GM18873 (cell line): ENCODE data around the gene DAB1.
"Not testable (repeated sequence)": the region's sequence is repeated elsewhere in the genome, so short reads cannot be mapped to it uniquely, and the experiment has no call there.

Experiments used
- ATAC-seq: cut with Tn5 transposase; IDR thresholded peaks from one replicate; pipeline ENCODE4 v1.9.1; 2021; ENCODE audit warnings: mild to moderate bottlenecking, moderate library complexity, moderate number of reproducible peaks; ENCODE audit not compliant: unreplicated experiment, low FRiP score

The DAB1 gene

DNA sequence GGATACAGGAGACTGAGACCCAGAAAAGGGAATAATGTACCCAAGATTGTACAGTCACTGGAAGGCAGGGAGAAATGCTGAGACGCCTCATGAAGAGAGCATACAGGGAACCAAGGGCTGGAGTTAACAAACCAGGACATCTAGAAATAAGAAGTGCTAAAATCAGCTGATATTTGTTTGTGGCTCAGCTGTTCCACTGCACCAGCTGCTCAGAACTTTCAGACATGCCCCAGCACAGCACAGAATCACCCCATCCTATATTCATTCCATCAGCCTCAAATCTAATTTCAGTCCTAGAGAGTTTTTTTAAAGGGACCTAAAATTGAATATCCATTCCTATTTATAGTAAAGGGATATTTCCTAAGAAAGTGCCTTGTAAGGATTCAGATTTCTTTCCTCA is 60.2 kb downstream of the DAB1 start:
- no peak for ATAC-seq

- ATAC-seq = no peak
Measured at GRCh38 chr1:57363165-57363564, 60.7 kb downstream of the DAB1 start.

GRCh38 chr1:57362480-57362879 is 61.4 kb downstream of the DAB1 start:
- ATAC-seq = no peak

- no peak for ATAC-seq
Measured at GRCh38 chr1:57361516-57361915, 62.3 kb downstream of the DAB1 start.

DNA sequence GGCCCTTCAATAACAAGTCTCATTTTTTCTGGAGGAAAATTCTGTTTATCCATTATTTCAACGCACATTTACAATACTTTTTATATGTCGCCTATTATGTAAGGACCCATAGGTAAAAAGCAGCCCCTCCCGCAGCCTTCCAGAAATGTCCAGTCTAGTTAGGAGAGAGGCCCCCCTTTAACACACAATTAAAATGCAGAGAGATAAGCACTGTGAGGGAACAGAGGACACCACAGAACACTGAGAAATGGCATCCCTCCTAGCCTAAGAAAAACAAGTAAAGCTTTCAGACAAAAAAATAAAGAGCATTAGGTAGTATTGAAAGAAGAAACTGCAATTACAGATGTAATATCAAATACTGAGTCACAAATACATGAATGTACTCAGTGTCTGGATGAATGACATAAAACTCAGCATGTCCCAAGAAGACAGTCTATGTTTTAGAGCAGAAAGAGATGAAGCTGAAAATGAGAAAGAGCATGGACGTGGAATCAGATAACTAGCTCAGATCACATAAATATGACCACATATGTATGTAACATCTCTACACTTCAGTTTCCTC is 62.9 kb downstream of the DAB1 start:
- ATAC-seq = no peak

DNA sequence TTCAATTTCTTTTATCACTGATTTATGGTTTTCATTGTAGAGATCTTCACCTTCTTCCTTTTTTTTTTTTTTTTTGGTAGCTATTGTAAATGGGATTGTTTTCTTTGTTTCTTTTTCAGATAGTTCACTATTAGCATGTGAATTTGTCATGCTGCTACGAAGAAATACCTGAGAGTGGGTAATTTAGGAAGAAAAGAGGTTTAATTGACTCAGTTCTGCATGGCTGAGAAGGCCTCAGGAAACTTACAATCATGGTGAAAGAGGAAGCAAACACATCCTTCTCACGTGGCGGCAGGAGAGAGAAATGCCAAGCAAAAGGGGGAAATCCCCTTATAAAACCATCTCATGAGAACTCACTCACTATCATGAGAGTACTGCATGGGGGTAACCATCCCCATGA is 66.4 kb downstream of the DAB1 start:
- no peak for ATAC-seq

DNA sequence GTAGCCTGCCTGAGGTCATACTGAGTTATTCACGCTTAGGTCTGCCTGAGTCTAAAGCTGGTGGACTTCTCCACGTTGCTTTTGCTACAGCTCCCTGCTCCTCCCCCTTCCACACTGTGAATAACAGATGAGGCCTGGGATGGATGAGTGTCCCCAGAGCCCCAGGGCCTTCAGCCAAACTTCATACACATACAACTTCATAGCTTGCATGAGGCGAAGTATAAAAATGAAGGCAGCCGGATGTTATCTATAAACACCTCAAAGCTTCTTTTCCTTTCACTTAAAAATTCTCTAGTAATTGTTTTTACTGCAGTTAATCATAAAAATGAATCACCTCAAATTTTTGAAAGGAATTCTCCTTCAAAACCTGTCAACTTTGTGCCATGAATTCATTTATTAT is 70.2 kb downstream of the DAB1 start:
- ATAC-seq = no peak

DNA sequence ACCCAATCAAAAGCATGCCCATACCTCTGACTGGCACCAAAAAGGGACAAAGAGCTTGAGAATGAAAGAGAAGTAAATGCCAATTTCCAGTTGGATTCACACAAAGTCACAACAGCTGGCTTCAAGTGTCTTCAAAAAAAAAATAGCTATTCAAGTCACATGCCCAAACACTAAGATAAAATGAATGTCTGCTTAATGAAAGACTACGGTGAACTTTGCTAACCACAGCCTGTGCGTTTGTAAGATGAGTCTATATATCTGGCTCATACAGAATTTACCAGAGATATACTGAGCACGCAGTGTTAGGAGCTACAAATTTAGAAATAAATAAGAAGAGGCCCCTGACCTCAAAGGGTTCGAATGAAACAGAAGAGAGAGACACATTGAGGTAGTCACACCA is 73.2 kb downstream of the DAB1 start:
- ATAC-seq = no peak

- ATAC-seq = no peak
Measured at GRCh38 chr1:57348921-57349320, 74.9 kb downstream of the DAB1 start.

- no peak for ATAC-seq
Measured at GRCh38 chr1:57345916-57346315, 77.9 kb downstream of the DAB1 start.

- ATAC-seq = no peak
Measured at GRCh38 chr1:57344265-57344664, 79.6 kb downstream of the DAB1 start.

DNA sequence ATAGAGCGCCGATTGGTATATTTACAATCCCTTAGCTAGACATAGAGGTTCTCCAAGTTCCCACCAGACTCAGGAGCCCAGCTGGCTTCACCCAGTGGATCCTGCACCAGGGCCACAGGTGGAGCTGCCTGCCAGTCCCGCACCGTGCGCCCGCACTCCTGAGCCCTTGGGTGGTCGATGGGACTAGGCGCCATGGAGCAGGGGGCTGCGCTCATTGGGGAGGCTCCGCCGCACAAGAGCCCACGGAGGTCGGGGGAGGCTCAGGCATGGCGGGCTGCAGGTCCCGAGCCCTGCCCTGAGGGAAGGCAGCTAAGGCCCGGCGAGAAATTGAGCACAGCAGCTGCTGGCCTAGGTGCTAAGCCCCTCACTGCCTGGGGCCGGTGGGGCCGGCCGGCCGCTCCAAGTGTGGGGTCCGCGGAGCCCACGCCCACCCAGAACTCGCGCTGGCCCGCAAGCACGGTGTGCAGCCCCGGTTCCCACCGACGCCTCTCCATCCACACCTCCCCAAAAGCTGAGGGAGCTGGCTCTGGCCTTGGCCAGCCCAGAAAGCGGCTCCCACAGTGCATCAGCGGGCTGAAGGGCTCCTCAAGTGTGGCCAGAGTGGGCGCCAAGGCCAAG is 80.5 kb downstream of the DAB1 start:
- ATAC-seq = not testable (repeated sequence)

DNA sequence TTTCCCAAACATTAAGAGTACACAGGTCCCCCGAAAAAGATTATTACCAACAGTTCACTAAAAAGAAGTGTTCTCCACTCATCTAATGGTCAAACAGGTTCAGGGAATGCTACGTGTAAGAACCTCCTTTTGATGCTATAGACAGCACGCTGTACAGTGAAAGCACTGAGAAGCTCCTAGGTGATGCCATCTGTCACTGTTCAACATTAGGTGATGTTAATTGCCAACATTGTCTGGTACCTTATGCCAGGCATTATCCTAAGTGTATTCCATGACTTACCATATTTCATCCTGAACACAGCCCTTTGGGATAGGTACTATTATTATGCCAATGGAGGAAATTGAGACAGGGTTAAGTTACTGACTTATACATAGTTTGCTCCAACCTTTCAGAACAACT is 82.1 kb downstream of the DAB1 start:
- no peak for ATAC-seq

GRCh38 chr1:57340334-57341070 is 83.4 kb downstream of the DAB1 start:
- ATAC-seq = no peak

GRCh38 chr1:57337623-57338022 is 86.2 kb downstream of the DAB1 start:
- no peak for ATAC-seq

DNA sequence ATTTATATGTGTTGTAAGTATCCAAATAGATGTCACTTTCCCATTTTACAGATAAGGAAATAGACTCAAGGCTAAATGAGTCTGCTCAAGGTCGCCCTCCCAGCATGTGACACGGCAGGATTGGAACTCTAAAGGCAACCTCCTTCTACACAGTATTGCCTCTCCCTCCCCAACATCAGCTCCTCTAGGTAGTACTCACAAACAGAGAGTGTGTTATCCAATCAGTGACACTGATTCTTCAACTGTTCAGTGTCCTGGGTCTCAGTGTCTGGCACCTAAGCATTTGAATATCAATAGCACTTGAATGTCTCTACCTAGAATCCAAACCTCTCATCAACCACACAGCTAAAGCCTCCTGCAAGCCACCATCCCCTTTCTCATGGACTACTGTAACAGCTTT is 87.1 kb downstream of the DAB1 start:
- no peak for ATAC-seq

DNA sequence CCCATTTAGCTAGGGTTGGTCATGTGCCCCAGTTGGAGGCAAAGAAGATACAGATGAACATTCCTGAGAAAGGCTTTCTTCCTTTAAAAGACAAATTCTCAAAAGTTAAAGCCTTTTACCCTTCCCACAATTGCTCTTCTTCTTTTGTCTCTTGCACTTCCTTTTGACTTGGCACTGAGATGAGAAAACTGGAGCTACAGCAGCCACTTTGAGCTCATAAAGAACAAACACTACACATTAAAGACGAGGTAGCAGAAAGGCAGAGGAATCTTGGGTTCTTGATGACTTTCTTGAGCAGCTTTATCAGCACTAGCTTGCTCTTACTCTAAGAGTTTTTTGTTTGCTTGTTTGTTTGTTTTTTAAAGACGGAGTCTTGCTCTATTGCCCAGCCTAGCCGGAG is 92.2 kb downstream of the DAB1 start:
- ATAC-seq = no peak

DNA sequence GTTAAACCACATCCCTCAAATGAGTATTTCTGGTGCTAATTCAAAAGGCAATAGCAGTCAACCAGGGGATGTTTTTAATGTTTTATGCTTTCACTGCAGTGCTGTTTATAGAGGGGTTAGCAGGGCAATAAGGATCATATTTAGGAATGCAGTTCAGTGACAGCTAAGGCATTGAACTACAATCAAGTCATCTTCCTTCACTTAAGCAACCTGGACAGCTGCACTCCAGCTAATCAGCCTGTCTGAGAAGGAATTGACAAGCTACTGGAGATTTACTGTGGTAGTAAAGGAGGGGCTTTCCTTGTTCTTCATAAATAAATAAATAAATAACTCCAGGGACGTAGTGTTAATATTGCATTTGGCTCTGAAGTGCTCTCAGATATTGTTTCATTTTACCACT is 93.9 kb downstream of the DAB1 start:
- no peak for ATAC-seq

DNA sequence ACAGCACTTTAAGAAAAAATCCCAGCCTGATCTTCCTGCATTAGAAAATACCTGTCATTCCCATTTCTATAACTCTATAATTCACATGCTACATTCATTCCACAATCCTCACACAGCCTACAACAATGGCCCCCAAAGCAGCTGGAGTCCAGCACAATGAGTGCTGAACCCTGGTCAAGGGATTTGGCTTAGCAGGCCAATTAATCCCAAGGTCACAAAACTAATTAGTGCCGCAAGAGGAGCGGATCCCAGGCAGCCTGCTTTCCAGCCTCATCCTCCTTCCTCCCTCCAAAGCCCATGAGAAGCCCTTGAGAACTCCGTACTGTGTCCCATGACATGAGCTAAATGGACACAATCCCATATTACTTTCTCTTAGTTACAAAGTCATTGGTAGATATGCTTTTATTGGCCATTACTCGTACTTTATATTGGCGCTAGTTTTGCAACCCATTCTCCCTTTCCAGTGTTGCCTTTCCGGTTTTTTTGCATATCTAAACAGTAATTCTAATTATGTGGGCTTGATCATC is 94.8 kb downstream of the DAB1 start:
- no peak for ATAC-seq

GRCh38 chr1:57327946-57328345 is 95.9 kb downstream of the DAB1 start:
- no peak for ATAC-seq

- no peak for ATAC-seq
Measured at GRCh38 chr1:57327336-57327735, 96.5 kb downstream of the DAB1 start.

DNA sequence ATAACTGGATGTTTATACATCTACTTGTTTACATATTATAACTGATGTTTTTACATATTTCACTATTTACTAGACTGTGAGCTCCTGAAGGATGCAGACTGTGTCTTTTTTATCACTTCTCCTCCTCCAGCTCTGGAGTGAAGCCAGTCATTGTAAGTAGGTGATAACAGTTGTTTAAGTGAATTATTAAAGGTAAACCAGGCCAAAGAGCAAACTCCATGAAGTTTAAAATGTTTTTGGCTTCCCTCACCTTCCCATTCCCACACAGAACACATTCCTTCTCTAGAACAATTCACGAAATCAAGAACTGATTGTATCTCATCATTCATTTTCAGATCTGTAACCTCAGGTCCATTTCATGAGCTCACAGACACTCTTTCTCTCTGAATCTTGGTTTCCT is 98.3 kb downstream of the DAB1 start:
- ATAC-seq = no peak
